8988T (cell line): ENCODE data around the gene COG6.

ENCODE experiments used
- DNase-seq: peaks from one replicate; pipeline ENCODE4 v3.0.0; 2011

The COG6 gene

DNA sequence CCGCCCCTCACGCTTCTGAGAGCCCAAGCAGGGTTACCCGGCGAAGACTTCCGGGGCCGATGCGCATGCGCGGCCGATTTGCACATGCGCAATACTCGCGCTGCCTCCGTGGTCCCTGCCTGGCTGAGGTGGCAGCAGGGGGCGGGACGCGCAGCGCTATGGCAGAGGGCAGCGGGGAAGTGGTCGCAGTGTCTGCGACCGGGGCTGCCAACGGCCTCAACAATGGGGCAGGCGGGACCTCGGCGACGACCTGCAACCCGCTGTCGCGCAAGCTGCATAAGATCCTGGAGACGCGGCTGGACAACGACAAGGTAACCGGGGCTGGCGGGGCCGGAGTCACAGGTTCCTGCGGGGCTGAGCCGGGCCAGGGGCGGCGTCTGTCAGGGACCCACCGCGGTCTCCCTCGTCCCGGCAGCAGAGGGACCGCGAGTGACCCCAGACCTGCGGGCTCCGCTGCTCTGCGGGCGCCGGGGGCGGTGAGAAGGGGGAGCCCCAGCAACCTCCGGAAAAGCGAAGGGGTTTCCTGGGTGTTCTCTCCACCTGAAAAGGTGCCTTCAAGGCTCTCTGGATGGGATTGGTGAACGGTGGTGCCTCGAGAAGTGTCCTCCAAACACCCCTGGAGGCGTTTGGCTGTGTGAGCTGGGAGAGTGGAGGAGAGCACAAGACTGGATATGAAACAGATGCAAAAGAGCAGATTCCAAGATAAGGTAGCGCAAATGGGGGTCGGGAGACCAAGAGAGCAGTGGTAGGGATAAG is at the start of gene COG6:
Gene COG6, plus strand, starts transcription at position 94 of the 756 bp plus-strand sequence. Its CDS starts 65 bp downstream, at position 159.
- peak; percentile 64 for DNase-seq

- no peak for DNase-seq
Measured at GRCh38 chr13:39605677-39606320, 49.7 kb upstream of the COG6 start.

DNA sequence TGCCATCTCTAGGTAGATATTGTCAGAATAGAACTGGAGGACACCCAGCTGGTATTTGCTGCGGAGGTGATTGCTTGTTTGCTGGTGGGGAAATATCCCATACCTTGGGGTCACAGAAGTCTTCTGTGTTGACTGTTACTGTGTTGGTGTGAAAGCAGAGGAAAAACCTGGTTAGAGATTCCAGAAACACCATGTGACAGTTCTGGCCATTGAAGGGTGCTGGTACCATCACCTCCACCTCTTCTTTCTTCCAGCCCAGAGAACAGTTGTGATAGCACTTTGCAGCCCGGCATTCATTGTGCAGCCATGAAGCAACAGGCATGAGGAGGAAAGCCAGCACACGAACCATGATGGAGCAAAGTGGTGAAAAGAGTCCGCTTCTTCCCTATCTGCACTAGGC is 47.6 kb upstream of the COG6 start:
- no peak for DNase-seq

- no peak for DNase-seq
Measured at GRCh38 chr13:39612023-39612637, 43.3 kb upstream of the COG6 start.

- DNase-seq, result no peak
Measured at GRCh38 chr13:39616087-39616694, 39.3 kb upstream of the COG6 start.

- DNase-seq, result no peak
Measured at GRCh38 chr13:39618561-39618960, 36.9 kb upstream of the COG6 start.

DNA sequence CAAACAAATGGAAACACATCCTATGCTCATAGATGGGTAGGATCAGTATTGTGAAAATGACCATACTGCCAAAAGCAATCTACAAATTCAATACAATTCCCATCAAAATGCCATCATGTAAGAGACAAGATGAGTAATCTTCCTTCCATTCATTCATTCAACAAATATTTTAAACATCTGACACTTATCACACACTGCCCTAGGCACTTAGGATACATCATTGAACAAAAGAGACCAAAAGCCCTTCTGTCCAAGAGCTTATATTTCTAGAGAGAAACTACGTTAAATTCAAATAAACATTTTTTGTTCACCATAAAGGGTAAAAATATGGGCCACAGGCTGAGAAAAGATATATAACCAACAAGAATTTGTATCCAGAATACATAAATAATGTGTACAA is 32.0 kb upstream of the COG6 start:
- DNase-seq, result no peak

DNA sequence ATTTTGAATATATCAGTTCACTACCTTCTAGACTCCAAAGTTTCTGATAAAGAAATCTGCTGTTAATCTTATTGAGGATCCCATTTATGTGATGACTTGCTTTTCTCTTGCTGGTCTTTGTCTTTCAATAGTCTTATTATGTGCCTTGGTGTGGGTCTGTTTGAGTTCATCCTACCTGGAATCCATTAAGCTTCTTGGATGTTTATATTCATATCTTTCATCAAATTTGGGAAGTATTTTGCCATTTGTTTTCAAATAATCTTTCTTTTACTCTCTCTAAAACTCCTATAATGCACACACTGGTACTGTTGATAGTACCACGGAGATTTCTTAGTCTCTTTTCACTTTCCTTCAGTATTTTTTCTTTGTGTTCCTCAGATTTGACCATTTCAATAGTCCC is 24.2 kb upstream of the COG6 start:
- DNase-seq, result no peak

DNA sequence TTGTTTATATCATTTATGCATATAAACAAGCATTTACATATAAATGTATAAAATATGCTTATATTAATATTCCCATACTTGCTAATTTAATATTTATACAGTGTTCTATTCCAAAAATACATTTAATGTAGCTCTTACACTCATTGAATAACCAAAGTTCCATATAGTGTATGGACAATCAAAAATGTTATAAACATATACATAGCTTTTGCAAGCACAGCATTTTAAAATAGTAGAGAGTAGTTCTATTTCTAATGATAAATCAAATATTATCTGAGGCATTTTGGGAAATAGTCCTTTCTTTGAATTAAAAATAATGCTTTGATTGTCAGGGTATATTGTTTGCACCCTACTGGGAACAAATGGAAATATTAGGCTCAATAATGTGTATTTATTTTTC is 22.5 kb upstream of the COG6 start:
- no peak for DNase-seq

DNA sequence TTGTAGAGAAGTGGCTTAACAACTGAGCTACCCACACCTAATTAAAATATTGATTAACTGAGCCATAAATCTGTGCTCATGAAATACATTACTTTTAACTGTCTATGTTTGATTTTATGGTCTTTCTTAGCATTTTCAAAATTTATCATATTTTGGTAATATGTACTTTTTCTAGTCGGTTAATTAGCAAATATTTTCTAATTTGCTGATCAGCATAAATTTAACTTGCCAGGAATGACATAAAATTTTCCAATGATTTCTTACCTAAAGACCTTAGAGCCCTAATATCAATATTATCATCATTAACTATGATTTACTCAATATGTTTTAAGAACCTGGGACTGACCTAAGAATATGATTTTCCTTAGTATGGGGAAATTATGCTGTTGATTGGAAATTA is 19.9 kb upstream of the COG6 start:
- DNase-seq, result no peak

DNA sequence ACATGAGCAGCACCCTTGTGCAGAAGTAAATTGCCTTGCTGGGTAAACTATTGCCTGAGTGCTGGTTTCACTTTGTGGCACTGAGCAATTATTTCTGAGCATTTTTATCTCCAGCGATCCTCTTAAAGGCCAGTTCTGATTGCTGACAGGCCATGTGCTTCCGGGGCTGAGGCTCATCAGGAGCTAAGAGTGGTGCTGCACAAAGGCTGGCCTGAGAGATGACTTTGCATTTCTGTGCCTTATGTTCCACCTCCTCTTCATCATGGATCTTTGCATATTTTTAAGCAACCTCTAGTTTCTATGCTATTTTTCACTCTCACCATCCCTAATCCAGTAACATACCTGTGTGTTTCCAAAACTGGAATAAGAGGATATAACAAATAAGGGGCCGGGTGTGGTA is 17.6 kb upstream of the COG6 start:
- no peak for DNase-seq

DNA sequence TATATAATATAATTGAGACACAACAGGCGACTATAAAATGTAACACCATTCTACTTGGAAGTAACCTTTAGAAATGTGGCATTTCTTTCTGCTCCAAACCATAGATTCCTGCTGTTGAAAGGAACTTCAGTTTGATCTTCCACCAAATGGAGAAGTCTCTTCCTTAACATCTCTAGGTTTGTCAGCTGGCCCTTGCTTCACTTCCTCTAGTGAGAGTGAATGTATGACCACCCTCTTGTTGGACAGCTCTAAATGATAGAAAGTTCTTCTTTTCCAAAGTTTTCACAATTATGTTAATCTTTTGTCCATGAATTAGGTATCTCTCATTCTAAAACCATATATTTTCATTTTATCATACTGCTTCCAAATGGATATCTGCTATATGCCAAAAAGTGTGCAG is 13.8 kb upstream of the COG6 start:
- no peak for DNase-seq

GRCh38 chr13:39646122-39646521 is 9.3 kb upstream of the COG6 start:
- no peak for DNase-seq

- DNase-seq, result no peak
Measured at GRCh38 chr13:39655041-39655568, 357 bp upstream of the COG6 start.

DNA sequence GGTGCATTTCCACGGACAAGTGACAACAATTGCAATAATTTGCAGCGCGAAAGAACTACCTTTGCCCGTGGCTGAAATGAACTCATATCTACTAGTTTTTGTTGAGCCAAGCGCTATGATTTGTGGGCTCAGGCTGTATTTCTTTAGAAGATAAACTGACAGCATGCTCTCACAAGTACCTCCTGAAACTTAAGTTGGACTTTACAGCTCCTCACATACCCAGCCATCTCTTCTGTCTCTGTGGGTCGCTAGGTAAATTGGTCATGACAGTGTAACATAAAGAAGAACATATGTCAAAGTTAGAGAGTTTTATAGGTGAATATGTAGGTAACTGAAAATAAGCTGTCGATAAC is 839 bp downstream of the COG6 start:
- no peak for DNase-seq

GRCh38 chr13:39663508-39663907 is 8.0 kb downstream of the COG6 start:
- DNase-seq, result no peak

DNA sequence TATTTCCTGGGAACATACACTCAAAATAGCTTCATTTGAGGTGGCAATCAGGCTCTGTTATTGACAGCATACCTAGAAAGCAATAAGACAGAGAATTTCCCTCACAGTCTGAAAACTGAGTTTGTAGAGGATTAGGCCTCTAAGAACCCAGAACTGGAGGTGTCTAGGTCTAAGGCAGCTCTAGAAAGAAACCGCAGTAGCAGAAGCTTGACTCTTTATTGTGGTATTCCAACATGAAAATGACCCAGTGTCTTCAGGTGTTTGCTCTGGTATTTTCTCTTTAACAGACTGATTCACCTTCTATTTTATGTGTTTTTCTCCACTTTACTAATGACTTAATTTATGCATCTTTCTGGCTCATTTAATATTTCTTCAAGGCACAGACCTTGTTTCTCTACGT is 8.5 kb downstream of the COG6 start:
- no peak for DNase-seq

DNA sequence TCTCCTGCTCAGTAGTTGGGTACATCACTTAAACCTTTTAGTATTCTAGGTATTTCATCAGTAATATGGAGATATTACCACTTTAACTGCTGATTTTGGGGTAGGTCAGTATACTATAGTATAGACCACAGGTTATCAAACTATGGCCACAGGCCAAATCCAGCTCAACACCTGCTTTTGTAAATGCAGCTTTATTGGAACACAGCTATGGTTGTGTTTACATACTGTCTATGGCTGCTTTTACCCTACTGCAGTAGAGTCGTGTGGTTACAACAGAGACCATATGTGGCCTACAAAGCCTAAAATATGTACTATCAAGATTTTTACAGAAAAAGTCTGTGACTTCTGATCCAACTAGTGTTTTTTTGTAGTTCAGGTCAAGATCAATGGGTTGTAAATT is 10.3 kb downstream of the COG6 start:
- no peak for DNase-seq

- DNase-seq, result no peak
Measured at GRCh38 chr13:39670445-39670844, 15.0 kb downstream of the COG6 start.

- no peak for DNase-seq
Measured at GRCh38 chr13:39672378-39673132, 17.1 kb downstream of the COG6 start.

DNA sequence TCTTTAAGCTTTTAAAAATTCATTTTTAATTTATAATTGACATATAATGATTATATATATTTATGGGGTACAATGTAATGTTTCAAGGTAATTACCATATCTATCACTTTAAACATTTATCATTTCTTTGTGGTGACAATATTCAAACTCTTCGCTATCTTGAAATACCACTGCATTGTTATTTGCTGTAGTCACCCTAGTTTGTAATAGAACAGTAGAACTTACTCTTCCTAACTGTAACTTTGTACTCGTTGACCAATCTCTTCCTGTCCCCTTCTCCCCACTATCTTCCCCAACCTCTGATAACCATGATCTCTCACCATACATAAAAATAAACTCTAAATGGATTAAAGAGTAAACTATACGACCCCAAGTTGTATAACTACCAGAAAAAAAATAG is 20.4 kb downstream of the COG6 start:
- no peak for DNase-seq

DNA sequence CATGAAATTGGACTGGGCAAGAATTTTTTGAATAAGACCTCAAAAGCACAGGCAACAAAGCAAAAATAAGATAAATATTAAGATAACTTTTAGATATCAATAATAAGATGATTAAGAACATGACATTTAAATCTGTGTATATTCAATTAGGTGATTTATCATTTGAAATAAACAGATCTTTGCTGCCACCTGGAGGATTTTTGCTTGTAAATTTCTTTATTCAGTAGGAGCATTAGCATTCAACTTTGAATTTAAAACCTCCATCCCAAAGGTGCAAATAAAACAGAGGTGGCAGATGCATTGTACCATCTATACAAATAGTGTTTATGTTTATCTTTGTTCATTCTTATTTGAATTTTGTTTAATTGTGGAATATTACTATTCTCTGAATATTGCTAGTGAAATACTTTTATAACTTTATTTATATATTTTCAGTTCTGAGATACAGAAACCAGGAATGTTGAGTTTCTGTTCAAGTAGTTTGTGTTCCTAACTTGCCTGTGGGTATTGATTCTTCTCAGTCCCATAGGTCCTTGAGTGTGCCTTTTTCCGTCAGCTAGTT is 20.9 kb downstream of the COG6 start:
- no peak for DNase-seq

GRCh38 chr13:39682310-39682709 is 26.8 kb downstream of the COG6 start:
- no peak for DNase-seq
